HCT116 (cell line): ENCODE data around the gene VAMP2. TPM values are rescaled to one million over a fixed set of nuclear protein-coding genes. Genes with fewer than 3 reads are reported as not detected.

ENCODE experiments used
- ATAC-seq: fragments of 200-7000 bp; cut with Tn5 transposase; 2 replicates; pipeline ENCODE4 v1.9.1; 2020; ENCODE audit warnings: mild to moderate bottlenecking, moderate library complexity
- BruUV-seq: library from RNA; stranded (reverse); fragments of 400-500 nt; replicated peaks from 2 replicates; lab custom pipeline; 2021; lab: Mats Ljungman, UMichigan
- CTCF ChIA-PET: fragments of 300-600 bp; sonication (Branson Sonifier 250); formaldehyde crosslinking; loops from one replicate; lab custom pipeline; 2021; ENCODE audit warnings: antibody characterized with exemption; lab: Charles Lee
- POLR2A ChIA-PET: fragments of 300-600, 350-600 bp; sonication (Branson Sonifier 250); formaldehyde crosslinking; loops from one replicate; lab custom pipeline; 2021; ENCODE audit warnings: antibody characterized with exemption; lab: Charles Lee
- RAD21 ChIA-PET, 2 experiments: fragments of 300-600 bp; sonication (Branson Sonifier 250); formaldehyde crosslinking; loops; one replicate each; lab custom pipeline; 2023; ENCODE audit warnings: low total read pairs in 2 of 2; ENCODE audit not compliant: uncharacterized antibody in 2 of 2, unreplicated experiment in 2 of 2, low non-redundant PET in 1 of 2; lab: Charles Lee
- DNase-seq: peaks from one replicate; pipeline ENCODE4 v3.0.0-alpha.2; 2010; ENCODE audit warnings: low read depth, low spot score
- H2AFZ ChIP-seq: fragments of 200-600 bp; shearing (Covaris generic), sonication (generic); 2 replicates; pipeline ENCODE4 v1.6.1; 2017; ENCODE audit warnings: low read depth, mixed run types, mixed read lengths, antibody characterized with exemption, low read length; ENCODE audit not compliant: poor library complexity, severe bottlenecking
- H3K27ac ChIP-seq: 2 replicates; pipeline ENCODE4 v1.5.1; 2012; ENCODE audit warnings: low read depth, low read length
- H3K27me3 ChIP-seq: fragments of 200-600 bp; sonication (generic); 2 replicates; pipeline ENCODE4 v1.6.1; 2016; ENCODE audit warnings: mixed run types, low read length, mixed read lengths; ENCODE audit not compliant: insufficient read depth
- H3K36me3 ChIP-seq, 2 experiments: fragments of 200-500 bp in 1 of 2; fragments of 200-600 bp in 1 of 2; sonication (Bioruptor generic) in 1 of 2; sonication (generic) in 1 of 2; 2 replicates each; pipeline versions ENCODE4 v1.5.1 to v1.6.1; 2014 to 2016; ENCODE audit warnings: low read length in 2 of 2, inconsistent platforms in 1 of 2, mixed read lengths in 1 of 2, mixed run types in 1 of 2; ENCODE audit not compliant: insufficient read depth in 2 of 2, control insufficient read depth in 1 of 2
- H3K4me1 ChIP-seq, 2 experiments: fragments of 200-600 bp in 1 of 2; sonication (generic) in 1 of 2; 2 replicates each; pipeline versions ENCODE4 v1.5.1 to v1.6.1; 2012 to 2017; ENCODE audit warnings: low read length in 2 of 2, inconsistent platforms in 1 of 2, mild to moderate bottlenecking in 1 of 2, mixed read lengths in 1 of 2, mixed run types in 1 of 2, moderate library complexity in 1 of 2; ENCODE audit not compliant: insufficient read depth in 2 of 2, control insufficient read depth in 1 of 2
- H3K4me2 ChIP-seq: fragments of 200-600 bp; sonication (generic); 2 replicates; pipeline ENCODE4 v1.6.1; 2017; ENCODE audit warnings: mixed run types, low read length, mixed read lengths
- H3K4me3 ChIP-seq, 2 experiments: fragments of 200-600 bp in 1 of 2; sonication (generic) in 1 of 2; replicated peaks in 1 of 2; 2 replicates each; pipeline ENCODE4 v1.5.1; 2011 to 2016; ENCODE audit warnings: low read length in 2 of 2, control low read depth in 1 of 2, low read depth in 1 of 2, mild to moderate bottlenecking in 1 of 2, mixed read lengths in 1 of 2, mixed run types in 1 of 2
- H3K79me2 ChIP-seq: fragments of 200-600 bp; sonication (generic); 2 replicates; pipeline ENCODE4 v1.6.1; 2017; ENCODE audit warnings: mild to moderate bottlenecking, mixed run types, low read length, moderate library complexity, mixed read lengths; ENCODE audit not compliant: insufficient read depth
- H3K9ac ChIP-seq: fragments of 200-600 bp; sonication (generic); 2 replicates; pipeline ENCODE4 v1.6.1; 2016; ENCODE audit warnings: low read length, mixed read lengths
- H3K9me2 ChIP-seq: fragments of 200-600 bp; sonication (generic), shearing (Covaris generic); 2 replicates; pipeline ENCODE4 v1.6.1; 2017; ENCODE audit warnings: mixed run types, mild to moderate bottlenecking, moderate library complexity; ENCODE audit not compliant: insufficient read depth
- H3K9me3 ChIP-seq, 2 experiments: fragments of 200-500 bp in 1 of 2; fragments of 200-600 bp in 1 of 2; sonication (Bioruptor generic) in 1 of 2; sonication (generic) in 1 of 2; 2 replicates each; pipeline ENCODE4 v1.6.1; 2014 to 2017; ENCODE audit warnings: low read length in 2 of 2, mixed read lengths in 2 of 2, inconsistent platforms in 1 of 2, low read depth in 1 of 2, mild to moderate bottlenecking in 1 of 2, mixed run types in 1 of 2, moderate library complexity in 1 of 2; ENCODE audit not compliant: control insufficient read depth in 1 of 2, insufficient read depth in 1 of 2
- H4K20me1 ChIP-seq: fragments of 200-600 bp; sonication (generic), shearing (Covaris generic); 2 replicates; pipeline ENCODE4 v1.6.1; 2017; ENCODE audit warnings: mixed run types, mild to moderate bottlenecking, moderate library complexity; ENCODE audit not compliant: insufficient read depth
- CBX3 ChIP-seq: IDR thresholded peaks from 2 replicates; pipeline ENCODE4 v1.6.1; 2012; ENCODE audit warnings: low read depth
- CEBPB ChIP-seq: IDR thresholded peaks from 2 replicates; pipeline ENCODE4 v1.6.1; 2012; ENCODE audit warnings: low read depth
- EZH2 ChIP-seq: fragments of 200-600 bp; sonication (generic); IDR thresholded peaks from 2 replicates; pipeline ENCODE4 v1.6.1; 2017; ENCODE audit warnings: antibody characterized with exemption, mixed run types
- EZH2phosphoT487 ChIP-seq: fragments of 200-600 bp; IDR thresholded peaks from 2 replicates; pipeline ENCODE4 v1.6.1; 2018; ENCODE audit warnings: antibody characterized with exemption, borderline replicate concordance
- POLR2AphosphoS5 ChIP-seq: IDR thresholded peaks from 2 replicates; pipeline ENCODE4 v1.6.1; 2011; ENCODE audit warnings: mild to moderate bottlenecking, low read depth, low read length, moderate library complexity
- SIN3A ChIP-seq: IDR thresholded peaks from 2 replicates; pipeline ENCODE4 v1.6.1; 2012; ENCODE audit warnings: low read depth
- ZFX ChIP-seq: fragments of 450-650 bp; IDR thresholded peaks from 2 replicates; pipeline ENCODE4 v1.6.1; 2017
- ZNF274 ChIP-seq: fragments of 200-500 bp; sonication (Bioruptor generic); IDR thresholded peaks from 2 replicates; pipeline ENCODE4 v1.6.1; 2014; ENCODE audit warnings: mild to moderate bottlenecking, low read depth, low read length, inconsistent platforms
- intact Hi-C: fragments of 100-400 bp; cut with micrococcal nuclease; formaldehyde crosslinking; loops from 2 replicates; pipeline ENCODE4 v1.10.0; 2022
- total RNA-seq: library from RNA; stranded (reverse); gene quantifications from one replicate; pipeline ENCODE4 v1.2.1, GENCODE V29; 2021; ENCODE audit not compliant: unreplicated experiment
- TF ChIP-seq, protein P1 (sequence below): IDR thresholded peaks from 2 replicates; pipeline ENCODE4 v1.6.1; 2012
- TF ChIP-seq, protein P2 (sequence below): IDR thresholded peaks from 2 replicates; pipeline ENCODE4 v1.6.1; 2012; ENCODE audit warnings: low read depth

Gene VAMP2
- total RNA-seq, 1 experiment from 2014 or later: 35.9 TPM

DNA sequence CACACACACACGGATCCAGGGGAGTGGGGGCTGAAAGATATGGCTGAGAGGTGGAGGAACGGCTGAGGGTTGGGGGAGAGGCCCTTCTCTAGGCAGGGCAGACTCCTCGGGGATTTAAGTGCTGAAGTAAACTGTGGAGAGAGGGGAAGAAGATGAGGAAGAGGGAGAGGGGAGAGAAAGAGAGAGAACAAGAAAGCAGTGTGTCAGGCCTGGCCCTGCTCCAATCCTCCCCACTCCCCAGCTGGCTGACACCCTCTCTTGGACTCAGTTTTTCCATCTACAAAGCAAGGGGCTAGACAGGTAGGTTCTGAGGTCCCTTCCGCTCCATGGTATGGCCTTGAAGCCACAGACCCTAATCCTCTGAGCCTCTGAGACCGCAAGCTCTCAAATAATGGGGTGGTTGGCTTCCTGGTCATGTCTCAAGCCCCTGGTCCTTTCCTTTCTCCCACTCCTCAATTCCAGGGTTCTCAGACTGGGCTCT is 2.0 kb downstream of the VAMP2 start:
- Histone ChIP-seq H3K27ac (peak overlapping the region; percentile 12), H3K9me2 (no peaks in the 10 kb centered on the region), H3K9me3 (no peaks in the 10 kb centered on the region), H2AFZ (no peak overlapping the region), H3K36me3 (peaks cover 4 to 13% of the 10 kb centered on the region in 2 experiments; a peak in 3 of 4 replicates), H4K20me1 (no peaks in the 10 kb centered on the region), H3K79me2 (peaks cover 36% of the 10 kb centered on the region), H3K4me1 (peaks cover 42 to 78% of the 10 kb centered on the region in 2 experiments)
- no peak for DNase-seq
- CTCF ChIA-PET: interaction anchor here (0.7 kb wide), 1 partner anchor 459 kb away, joined by 3 read pairs; no protein-coding TSS in a partner anchor
- intact Hi-C loops: no loop called here
- RAD21 ChIA-PET: no interaction called here
- POLR2A ChIA-PET: interaction anchor here (9.4 kb wide), 1 partner anchor 12 kb away, joined by 95 read pairs; no protein-coding TSS in a partner anchor
- TF ChIP-seq CBX3 (no peak), EZH2phosphoT487 (no peak), POLR2AphosphoS5 (no peak), CEBPB (no peak), ZFX (no peak), EZH2 (no peak), ZNF274 (no peak)
- TF ChIP-seq, protein P1, sequence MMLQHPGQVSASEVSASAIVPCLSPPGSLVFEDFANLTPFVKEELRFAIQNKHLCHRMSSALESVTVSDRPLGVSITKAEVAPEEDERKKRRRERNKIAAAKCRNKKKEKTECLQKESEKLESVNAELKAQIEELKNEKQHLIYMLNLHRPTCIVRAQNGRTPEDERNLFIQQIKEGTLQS: no peak
- TF ChIP-seq, all 23 proteins: peak for 0
- Histone ChIP-seq H3K27me3 (no peaks in the 10 kb centered on the region), H3K9ac (peak overlapping the region; percentile 100), H3K4me3 (no peak overlapping the region), H3K4me2 (peak overlapping the region; percentile 99)
- no peak for ATAC-seq
- no TSS peak for BruUV-seq

DNA sequence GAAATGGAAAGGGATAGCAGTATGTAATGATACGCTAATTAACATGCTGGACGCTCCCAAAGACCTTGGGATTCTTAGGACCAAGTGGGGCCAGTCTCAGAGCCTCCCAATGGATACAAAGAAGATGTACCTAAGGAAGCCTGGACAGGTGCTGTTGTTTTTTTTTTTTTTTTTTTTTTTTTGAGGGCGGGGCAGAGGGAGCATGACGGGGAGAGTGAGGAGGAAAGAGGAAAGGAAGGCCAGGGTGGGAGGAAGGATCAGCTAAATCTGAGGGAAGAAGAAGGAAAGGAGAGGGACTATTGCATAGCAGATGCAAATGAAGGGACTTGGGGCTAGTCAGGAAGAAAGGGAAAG is 2.5 kb downstream of the VAMP2 start:
- intact Hi-C loops: no loop called here
- H3K9ac ChIP-seq: peak overlapping the region; percentile 4; the same call in 1 of the 2 replicates
- peak overlapping the region; percentile 12 for H3K27ac ChIP-seq
- RAD21 ChIA-PET: no interaction called here
- H4K20me1 ChIP-seq: no peaks in the 10 kb centered on the region
- CTCF ChIA-PET: interaction anchor here (0.7 kb wide), 1 partner anchor 459 kb away, joined by 3 read pairs; no protein-coding TSS in a partner anchor
- ATAC-seq (no peak), DNase-seq (no peak)
- H3K36me3 ChIP-seq: peaks cover 4 to 13% of the 10 kb centered on the region in 2 experiments; a peak in 3 of 4 replicates
- H3K9me3 ChIP-seq: no peaks in the 10 kb centered on the region
- no peaks in the 10 kb centered on the region for H3K27me3 ChIP-seq
- H3K79me2 ChIP-seq: peaks cover 42% of the 10 kb centered on the region
- no TSS peak for BruUV-seq
- H3K4me2 ChIP-seq: no peak overlapping the region
- TF ChIP-seq EZH2 (no peak), CBX3 (no peak), SIN3A (no peak), ZFX (no peak)
- TF ChIP-seq, protein P1: no peak
- TF ChIP-seq, protein P2, sequence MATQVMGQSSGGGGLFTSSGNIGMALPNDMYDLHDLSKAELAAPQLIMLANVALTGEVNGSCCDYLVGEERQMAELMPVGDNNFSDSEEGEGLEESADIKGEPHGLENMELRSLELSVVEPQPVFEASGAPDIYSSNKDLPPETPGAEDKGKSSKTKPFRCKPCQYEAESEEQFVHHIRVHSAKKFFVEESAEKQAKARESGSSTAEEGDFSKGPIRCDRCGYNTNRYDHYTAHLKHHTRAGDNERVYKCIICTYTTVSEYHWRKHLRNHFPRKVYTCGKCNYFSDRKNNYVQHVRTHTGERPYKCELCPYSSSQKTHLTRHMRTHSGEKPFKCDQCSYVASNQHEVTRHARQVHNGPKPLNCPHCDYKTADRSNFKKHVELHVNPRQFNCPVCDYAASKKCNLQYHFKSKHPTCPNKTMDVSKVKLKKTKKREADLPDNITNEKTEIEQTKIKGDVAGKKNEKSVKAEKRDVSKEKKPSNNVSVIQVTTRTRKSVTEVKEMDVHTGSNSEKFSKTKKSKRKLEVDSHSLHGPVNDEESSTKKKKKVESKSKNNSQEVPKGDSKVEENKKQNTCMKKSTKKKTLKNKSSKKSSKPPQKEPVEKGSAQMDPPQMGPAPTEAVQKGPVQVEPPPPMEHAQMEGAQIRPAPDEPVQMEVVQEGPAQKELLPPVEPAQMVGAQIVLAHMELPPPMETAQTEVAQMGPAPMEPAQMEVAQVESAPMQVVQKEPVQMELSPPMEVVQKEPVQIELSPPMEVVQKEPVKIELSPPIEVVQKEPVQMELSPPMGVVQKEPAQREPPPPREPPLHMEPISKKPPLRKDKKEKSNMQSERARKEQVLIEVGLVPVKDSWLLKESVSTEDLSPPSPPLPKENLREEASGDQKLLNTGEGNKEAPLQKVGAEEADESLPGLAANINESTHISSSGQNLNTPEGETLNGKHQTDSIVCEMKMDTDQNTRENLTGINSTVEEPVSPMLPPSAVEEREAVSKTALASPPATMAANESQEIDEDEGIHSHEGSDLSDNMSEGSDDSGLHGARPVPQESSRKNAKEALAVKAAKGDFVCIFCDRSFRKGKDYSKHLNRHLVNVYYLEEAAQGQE: no peak
- no peak overlapping the region for H3K4me3 ChIP-seq
- peaks cover 46 to 84% of the 10 kb centered on the region in 2 experiments for H3K4me1 ChIP-seq
- no peaks in the 10 kb centered on the region for H3K9me2 ChIP-seq
- POLR2A ChIA-PET: interaction anchor here (9.4 kb wide), 1 partner anchor 12 kb away, joined by 95 read pairs; no protein-coding TSS in a partner anchor
- no peak overlapping the region for H2AFZ ChIP-seq
